ENCODE data around the gene IFNAR1. TPM values are rescaled to one million over a fixed set of nuclear protein-coding genes. Genes with fewer than 3 reads are reported as not detected.

The IFNAR1 gene
- total and polyA plus RNA-seq, 2 donors (not counting 1 experiment from before 2014, with no cell fraction given): 17.5 to 23.1 TPM

- Histone ChIP-seq H3K79me2 (ENCODE audit: control insufficient read depth, insufficient read depth, low read length) (no peaks in the 10 kb centered on the region), H4K20me1 (ENCODE audit: control insufficient read depth, extremely low read depth, insufficient read depth, low read length) (no peaks in the 10 kb centered on the region), H3K4me1 (ENCODE audit: control insufficient read depth, extremely low read depth, insufficient read depth, low read length) (no peaks in the 10 kb centered on the region), H3K9ac (ENCODE audit: insufficient read depth, low read length) (no peak overlapping the region), H3K27me3 (ENCODE audit: control insufficient read depth, insufficient read depth, low read length) (no peaks in the 10 kb centered on the region), H3K4me3 (replicated peaks in 1 of 4; ENCODE audit: control extremely low read depth in 1 of 4, insufficient read depth in 1 of 4, low read depth in 3 of 4, low read length in 4 of 4) (no peak overlapping the region), H3K9me3 (ENCODE audit: control insufficient read depth, insufficient read depth, low read depth, low read length) (no peaks in the 10 kb centered on the region), H3K27ac (ENCODE audit: insufficient read depth, low read length) (no peak overlapping the region), H3K4me2 (ENCODE audit: extremely low read depth, insufficient read depth, low read length) (no peak overlapping the region), H2AFZ (ENCODE audit: low read length) (no peak overlapping the region), H3K36me3 (ENCODE audit: control insufficient read depth, insufficient read depth, low read length) (no peaks in the 10 kb centered on the region)
- DNase-seq (ENCODE audit: low read depth in 2 of 2): no peak
- TF ChIP-seq EZH2 (IDR thresholded peaks at IDR 0.05; ENCODE audit: low read length, missing control alignments): no peak
- TF ChIP-seq CTCF (conservative IDR thresholded peaks at IDR 0.05 in 1 of 2, IDR thresholded peaks at IDR 0.05 in 1 of 2; ENCODE audit: low read depth in 1 of 2, low read length in 2 of 2): no peak
These were observed 23.8 kb upstream of the IFNAR1 start for GRCh38 chr21:33300701-33301631.

- Histone ChIP-seq H3K9ac (ENCODE audit: insufficient read depth, low read length) (no peak overlapping the region), H3K27me3 (ENCODE audit: control insufficient read depth, insufficient read depth, low read length) (no peaks in the 10 kb centered on the region), H3K4me1 (ENCODE audit: control insufficient read depth, extremely low read depth, insufficient read depth, low read length) (no peaks in the 10 kb centered on the region), H3K4me3 (replicated peaks in 1 of 4; ENCODE audit: control extremely low read depth in 1 of 4, insufficient read depth in 1 of 4, low read depth in 3 of 4, low read length in 4 of 4) (no peak overlapping the region), H3K79me2 (ENCODE audit: control insufficient read depth, insufficient read depth, low read length) (no peaks in the 10 kb centered on the region), H4K20me1 (ENCODE audit: control insufficient read depth, extremely low read depth, insufficient read depth, low read length) (no peaks in the 10 kb centered on the region), H3K27ac (ENCODE audit: insufficient read depth, low read length) (no peak overlapping the region), H2AFZ (ENCODE audit: low read length) (no peak overlapping the region), H3K4me2 (ENCODE audit: extremely low read depth, insufficient read depth, low read length) (no peak overlapping the region), H3K36me3 (ENCODE audit: control insufficient read depth, insufficient read depth, low read length) (no peaks in the 10 kb centered on the region), H3K9me3 (ENCODE audit: control insufficient read depth, insufficient read depth, low read depth, low read length) (no peaks in the 10 kb centered on the region)
- TF ChIP-seq CTCF (conservative IDR thresholded peaks at IDR 0.05 in 1 of 2, IDR thresholded peaks at IDR 0.05 in 1 of 2; ENCODE audit: low read depth in 1 of 2, low read length in 2 of 2): no peak
- TF ChIP-seq EZH2 (IDR thresholded peaks at IDR 0.05; ENCODE audit: low read length, missing control alignments): no peak
- DNase-seq (ENCODE audit: low read depth in 2 of 2): no peak
These were observed 23.2 kb upstream of the IFNAR1 start for GRCh38 chr21:33301632-33302002.

- H3K36me3 ChIP-seq (ENCODE audit: control insufficient read depth, insufficient read depth, low read length): no peaks in the 10 kb centered on the region
- H3K4me3 ChIP-seq (replicated peaks in 1 of 4; ENCODE audit: control extremely low read depth in 1 of 4, insufficient read depth in 1 of 4, low read depth in 3 of 4, low read length in 4 of 4): no peak overlapping the region
- TF ChIP-seq EZH2 (IDR thresholded peaks at IDR 0.05; ENCODE audit: low read length, missing control alignments) (no peak), CTCF (conservative IDR thresholded peaks at IDR 0.05 in 1 of 2, IDR thresholded peaks at IDR 0.05 in 1 of 2; ENCODE audit: low read depth in 1 of 2, low read length in 2 of 2) (no peak)
- H3K79me2 ChIP-seq (ENCODE audit: control insufficient read depth, insufficient read depth, low read length): no peaks in the 10 kb centered on the region
- H3K9me3 ChIP-seq (ENCODE audit: control insufficient read depth, insufficient read depth, low read depth, low read length): no peaks in the 10 kb centered on the region
- no peak overlapping the region for H2AFZ ChIP-seq (ENCODE audit: low read length)
- no peak for DNase-seq (ENCODE audit: low read depth in 2 of 2)
- no peaks in the 10 kb centered on the region for H3K27me3 ChIP-seq (ENCODE audit: control insufficient read depth, insufficient read depth, low read length)
- no peak overlapping the region for H3K27ac ChIP-seq (ENCODE audit: insufficient read depth, low read length)
- H3K4me1 ChIP-seq (ENCODE audit: control insufficient read depth, extremely low read depth, insufficient read depth, low read length): no peaks in the 10 kb centered on the region
- H3K9ac ChIP-seq (ENCODE audit: insufficient read depth, low read length): no peak overlapping the region
- H4K20me1 ChIP-seq (ENCODE audit: control insufficient read depth, extremely low read depth, insufficient read depth, low read length): no peaks in the 10 kb centered on the region
- no peak overlapping the region for H3K4me2 ChIP-seq (ENCODE audit: extremely low read depth, insufficient read depth, low read length)
These were observed 22.7 kb upstream of the IFNAR1 start for GRCh38 chr21:33302055-33302454.

All from fibroblast of lung (primary cell).